HTERT RPE-1 (cell line): Measurements from ENCODE around the gene FHOD3.

Experiments
- in situ Hi-C: fragments of 300-500 bp; cut with MboI; formaldehyde crosslinking; loops from 4 replicates; pipeline ENCODE4 v1.14.3; 2020; ENCODE audit warnings: low sequenced_read_pairs

The FHOD3 gene

DNA sequence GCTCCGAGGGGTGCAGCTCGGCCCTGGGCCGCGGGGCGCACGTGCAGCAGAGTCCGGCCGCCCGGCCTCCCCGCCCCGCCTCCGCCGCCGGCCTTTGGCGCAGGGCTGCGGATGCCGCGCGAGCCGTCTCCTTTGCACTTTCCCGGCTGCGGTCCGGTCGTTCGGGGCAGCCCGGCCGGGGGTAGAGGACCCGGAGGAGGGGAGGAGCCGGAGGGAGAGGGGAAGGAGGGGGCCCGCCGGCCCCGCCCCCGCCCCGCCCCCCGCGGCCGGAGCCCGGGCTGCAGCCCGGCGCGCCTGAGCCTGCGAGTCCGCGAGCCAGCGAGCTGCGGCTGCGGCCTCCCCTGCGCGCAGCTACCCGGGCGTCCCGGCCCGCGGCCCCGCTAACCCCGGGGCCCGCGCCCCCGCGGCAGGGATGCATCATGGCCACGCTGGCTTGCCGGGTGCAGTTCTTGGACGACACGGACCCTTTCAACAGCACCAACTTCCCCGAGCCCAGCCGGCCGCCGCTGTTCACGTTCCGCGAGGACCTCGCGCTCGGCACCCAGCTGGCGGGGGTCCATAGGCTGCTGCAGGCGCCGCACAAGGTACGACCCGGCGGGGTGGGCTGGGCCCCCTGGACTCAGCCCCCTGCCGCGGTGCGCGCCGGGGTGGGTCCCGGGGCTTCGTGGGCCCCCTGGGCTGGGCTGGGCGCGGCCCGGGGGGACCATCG, at the start of gene FHOD3:
FHOD3 (plus strand) TSS at position 297 of the 709 bp plus-strand sequence; CDS start at position 420, 123 bp downstream.
- in situ Hi-C loops: no loop called here

DNA sequence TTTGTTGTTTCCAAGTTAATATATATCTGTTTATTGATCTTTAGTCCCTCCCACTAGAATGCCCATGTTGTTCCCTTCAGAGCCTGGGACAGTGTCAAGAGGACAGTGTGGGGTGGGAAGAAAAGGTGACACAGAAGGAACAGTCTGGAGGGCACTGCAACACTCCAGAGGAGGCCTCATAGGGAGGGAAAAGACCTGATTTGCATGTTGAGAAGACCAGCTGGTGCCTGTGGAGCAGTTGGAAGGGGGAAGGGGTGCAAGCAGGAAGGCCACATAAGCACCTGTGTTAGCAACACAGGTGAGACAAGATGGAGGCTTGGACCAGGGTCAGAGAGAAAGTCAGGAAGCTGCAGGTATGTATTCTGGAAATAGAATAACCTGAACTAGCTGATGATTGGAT, 48.1 kb upstream of the FHOD3 start:
- in situ Hi-C loops: no loop called here

DNA sequence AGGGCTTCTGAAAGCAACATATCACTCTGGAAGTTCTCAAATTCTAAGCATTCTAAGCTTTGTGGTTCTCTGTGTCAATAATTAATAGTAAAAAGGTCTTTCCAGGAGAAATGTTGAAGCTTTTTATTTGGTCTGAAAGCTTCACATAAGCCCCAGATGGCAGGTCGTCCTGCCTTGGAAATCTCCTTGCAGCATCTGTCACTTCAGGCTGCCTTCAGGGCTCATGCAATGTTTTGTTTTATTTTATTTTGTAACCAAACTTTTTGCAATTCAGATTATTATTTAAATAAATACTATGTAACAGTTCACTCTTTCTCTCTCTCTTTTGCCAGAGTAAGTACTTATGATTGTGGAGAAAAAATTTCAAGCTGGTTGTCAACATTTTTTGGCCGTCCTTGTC, 46.7 kb upstream of the FHOD3 start:
- in situ Hi-C loops: no loop called here

DNA sequence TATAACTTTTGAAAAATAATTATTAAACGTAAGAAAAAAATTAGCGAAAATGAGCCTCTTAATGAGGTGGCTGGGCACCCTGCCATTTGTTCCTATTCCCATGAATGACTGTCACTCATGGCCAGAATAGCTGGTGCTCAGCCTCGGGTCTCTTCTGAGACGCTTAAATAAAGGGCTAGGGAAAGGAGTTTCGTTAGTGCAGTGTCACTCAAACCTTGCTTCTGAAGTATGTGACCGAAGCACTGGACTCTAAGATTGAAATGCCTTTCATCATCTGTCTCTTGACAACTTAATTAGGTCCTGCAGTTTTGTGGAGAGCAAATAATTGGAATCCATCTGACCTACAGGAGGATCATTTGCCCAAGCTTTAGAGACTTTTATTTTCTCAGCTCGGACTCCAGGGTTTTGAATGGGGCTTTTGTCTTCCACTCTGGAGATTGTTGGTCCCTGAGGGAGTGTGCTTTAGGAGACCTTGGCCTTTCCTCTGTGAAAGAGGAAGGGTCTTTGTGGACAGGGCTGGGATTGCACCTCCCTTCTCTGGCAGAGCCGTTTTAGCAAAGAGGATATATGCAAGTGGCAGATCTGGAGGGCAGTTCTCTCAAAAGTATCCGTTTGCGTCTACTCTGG, 42.3 kb upstream of the FHOD3 start:
- in situ Hi-C loops: no loop called here

DNA sequence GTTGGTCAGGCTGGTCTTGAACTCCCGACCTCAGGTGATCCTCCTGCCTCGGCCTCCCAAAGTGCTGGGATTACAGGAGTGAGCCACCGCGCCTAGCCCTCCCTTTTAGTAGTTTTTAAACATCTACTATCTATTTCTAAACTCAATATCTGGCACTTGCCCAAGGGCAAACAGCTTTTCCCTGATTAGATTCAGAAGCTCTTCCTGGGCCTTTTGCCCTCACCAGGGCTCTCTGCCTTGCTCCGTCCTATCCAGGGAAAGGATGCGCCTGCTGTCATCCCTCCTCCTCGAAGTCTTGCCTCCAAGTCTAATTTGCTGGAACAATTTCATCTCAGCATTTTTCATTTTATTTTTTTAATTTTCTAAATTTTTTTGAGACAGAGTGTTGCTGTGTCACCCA, 41.4 kb upstream of the FHOD3 start:
- in situ Hi-C loops: no loop called here

DNA sequence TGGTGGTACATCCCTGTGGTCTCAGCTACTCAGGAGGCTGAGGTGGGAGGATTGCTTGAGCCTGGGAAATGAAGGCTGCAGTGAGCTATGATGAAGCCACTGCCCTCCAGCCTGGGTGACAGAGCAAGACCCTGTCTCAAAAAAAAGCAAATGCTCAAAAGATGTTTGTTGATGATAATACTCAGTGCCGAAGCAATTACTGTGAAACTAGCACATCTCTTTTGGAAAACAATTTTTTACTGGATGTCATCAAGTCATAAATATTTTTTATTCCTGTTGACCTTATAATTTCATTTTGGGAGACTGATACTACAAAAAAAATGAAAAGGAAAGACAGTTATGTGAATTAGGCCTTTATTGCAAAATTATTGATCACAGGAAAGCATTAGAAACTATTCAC, 34.5 kb upstream of the FHOD3 start:
- in situ Hi-C loops: no loop called here

DNA sequence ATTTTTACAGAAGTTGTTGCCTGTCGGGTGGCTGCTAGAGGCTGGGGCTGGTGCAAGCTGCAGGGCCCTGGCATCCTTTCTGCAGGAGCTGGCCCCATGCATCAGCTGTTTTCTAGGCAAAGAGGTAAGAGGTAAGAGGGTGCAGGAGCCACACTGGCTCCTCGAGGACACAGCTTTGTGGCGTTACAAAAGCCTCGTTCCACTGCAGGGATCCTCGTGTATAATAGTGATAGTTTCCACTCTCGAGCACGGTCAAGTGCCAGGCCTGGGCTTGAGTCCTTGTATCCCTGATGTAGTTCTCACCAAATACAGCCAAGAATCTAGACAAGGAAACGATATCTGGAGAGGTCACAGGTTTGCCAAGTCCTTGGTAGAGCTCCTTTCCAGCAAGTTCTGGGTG, 33.2 kb upstream of the FHOD3 start:
- in situ Hi-C loops: no loop called here

DNA sequence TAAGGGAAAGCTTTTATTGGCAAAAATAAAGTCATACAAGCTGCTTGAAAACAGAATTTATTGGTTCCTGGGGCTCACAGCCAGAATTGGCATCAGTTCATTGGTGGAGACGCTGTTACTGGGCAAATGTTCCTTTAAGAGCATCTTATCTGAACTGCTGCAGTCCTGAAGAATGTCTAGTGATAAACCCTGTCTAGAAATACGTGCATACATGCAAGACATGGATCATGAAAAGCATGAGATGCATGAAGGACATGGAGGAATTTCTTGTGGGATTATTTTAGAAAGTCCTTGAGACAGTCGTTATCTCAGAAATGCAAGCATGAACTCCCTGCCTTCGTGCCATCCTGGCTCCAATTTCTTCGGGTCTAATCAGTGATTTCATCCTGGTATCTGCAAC, 32.5 kb upstream of the FHOD3 start:
- in situ Hi-C loops: no loop called here

DNA sequence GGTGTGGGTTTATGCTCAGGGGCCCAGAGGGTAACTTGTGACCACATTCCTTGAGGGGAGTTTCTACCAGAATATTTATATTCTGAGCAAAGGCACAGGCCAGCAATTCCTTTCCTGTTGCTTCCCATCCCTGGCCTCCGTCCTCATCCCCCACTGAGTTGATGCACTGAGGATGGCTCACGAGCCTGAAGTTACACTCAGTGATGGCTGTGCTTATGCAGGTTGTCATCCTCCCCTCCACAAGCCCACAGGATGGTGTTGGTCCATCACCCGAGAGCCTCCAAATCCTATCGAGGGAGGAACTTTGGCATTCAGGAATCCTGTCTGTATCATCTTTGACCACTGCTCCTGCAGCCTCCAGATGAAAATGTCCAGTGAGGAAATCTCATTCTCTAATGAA, 28.4 kb upstream of the FHOD3 start:
- in situ Hi-C loops: no loop called here

DNA sequence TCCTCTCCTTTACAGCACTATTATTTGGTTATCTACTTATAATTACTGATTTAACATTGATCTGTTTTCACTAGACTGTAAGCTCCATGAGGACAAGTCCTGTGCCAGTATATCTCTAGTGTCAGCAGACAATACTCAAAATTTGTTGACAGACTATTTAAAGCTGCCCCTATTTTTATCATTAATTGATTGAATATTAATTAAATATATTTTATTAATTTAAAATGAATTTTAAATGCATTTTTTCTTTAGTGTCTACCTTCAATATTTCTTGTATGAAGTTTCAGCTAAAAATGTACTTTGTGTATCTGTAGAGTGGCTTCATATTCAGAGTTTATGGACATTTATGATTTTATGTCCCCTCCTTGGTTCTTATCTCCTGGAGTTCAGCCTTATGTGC, 26.4 kb upstream of the FHOD3 start:
- in situ Hi-C loops: no loop called here

DNA sequence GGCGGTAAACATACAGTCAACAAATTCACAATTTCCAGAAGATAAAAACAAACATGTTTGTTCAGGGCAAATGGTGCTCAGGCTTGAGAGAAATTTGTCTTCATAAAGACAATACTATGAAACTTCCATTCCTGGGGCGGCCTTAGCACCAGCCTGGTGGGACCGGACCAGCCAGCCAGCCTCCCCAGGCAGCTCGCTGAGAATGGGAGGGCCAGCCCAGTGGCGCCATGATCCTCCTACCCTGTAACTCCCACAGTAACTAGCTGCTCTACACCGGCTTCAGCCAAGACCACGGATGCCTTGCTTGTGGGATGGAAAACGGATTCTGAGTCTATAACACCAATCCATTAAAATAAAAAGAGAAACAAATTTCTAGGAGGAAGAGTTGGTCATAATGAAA, 24.2 kb upstream of the FHOD3 start:
- in situ Hi-C loops: no loop called here

DNA sequence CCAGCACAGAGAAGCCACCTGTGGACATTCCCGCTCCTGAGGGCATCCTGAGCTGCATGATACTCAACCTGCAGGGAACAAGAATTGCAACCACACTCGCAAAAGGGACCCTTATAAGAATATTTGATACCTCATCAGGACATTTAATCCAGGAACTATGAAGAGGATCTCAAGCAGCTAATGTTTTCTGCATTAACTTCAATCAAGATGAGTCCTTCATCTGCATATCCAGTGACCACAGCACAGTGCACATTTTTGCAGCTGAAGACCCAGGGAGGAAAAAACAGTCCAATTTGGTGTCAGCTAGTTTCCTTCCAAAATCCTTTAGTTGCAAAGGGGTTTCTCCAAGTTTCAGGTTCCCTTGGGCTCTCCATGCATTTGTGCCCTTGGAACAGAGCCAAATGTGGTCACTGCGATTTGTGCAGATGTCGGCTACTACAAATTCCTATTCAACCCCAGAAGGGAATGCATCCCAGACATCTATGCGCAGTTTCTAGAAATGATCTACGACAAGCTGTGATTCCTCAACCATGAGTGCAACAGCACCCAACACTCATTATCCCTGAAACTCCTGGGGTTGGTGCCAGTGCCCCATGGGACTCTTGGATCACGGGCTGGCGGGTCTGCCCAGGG, 23.3 kb upstream of the FHOD3 start:
- in situ Hi-C loops: no loop called here

DNA sequence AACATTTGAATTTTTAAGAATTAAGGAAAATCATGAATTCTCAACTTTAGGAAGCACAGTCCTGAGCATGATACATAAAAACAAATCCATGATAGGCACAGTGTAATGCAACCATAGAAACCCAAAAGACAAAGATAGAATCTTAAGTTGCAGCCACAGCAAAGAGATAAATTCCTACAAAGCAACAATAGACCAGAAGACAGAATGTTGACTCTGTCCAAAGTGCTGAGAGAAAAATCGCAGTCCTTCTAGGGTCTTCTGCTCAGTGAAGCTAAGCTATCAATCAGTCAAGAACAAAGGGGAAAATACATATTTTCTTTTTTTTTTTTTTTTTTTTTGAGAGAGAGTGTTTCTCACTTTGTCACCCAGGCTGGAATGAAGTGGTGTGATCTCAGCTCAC, 22.0 kb upstream of the FHOD3 start:
- in situ Hi-C loops: no loop called here

DNA sequence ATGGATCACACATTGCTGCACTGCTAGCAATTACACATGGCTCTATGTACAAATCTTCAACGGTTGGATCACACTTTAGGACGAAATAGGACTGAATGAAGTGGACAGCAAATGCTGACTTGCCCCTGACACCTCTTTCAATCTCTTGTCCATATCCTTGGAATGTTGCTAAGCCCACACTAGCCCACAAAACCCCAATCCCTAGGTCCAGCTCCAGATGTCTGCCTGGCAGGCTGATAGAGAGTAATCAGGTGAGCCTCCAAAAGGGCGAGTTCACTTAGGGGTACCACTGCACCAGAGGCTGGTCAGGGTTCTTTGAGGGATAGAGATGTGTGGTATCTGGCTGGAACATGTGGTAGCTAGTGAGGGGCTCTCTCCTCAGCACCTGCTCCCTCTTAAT, 18.5 kb upstream of the FHOD3 start:
- in situ Hi-C loops: no loop called here

DNA sequence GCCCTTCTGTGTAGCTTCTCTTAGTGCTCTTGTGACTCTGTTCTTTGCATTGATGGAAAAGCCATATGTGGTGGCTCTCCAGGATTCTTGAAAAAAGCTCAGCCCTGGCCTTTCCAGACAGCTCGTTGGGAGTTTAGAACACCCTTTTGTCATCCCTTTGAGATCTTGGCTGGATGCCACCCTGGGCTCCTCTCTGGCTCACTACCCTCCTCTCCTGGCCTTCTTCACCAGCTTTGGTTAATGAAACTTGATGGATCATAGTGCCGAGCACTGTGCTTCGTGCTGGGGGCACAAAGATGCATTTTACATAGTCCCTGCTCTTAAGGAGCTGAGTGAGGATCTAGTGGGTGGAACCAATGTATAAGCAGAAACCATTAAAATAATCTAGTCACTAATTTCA, 15.6 kb upstream of the FHOD3 start:
- in situ Hi-C loops: no loop called here

DNA sequence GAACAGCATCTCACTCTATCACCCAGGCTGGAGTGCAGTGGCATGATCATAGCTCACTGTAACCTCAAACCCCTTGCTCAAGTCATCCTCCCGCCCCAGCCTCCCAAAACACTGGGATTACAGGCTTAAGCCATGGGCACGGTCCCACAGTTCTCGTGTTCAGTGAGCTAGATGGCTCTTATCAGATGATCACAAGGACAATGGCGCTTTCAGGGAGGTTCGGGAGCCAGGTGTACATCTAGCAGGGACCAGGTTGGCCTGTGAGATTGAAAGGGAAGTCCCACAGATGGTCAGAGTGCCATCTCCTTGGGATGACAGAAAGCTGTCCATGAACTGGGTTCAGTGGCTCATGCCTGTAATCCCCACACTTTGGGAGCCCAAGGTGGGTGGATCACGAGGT, 14.1 kb upstream of the FHOD3 start:
- in situ Hi-C loops: no loop called here

DNA sequence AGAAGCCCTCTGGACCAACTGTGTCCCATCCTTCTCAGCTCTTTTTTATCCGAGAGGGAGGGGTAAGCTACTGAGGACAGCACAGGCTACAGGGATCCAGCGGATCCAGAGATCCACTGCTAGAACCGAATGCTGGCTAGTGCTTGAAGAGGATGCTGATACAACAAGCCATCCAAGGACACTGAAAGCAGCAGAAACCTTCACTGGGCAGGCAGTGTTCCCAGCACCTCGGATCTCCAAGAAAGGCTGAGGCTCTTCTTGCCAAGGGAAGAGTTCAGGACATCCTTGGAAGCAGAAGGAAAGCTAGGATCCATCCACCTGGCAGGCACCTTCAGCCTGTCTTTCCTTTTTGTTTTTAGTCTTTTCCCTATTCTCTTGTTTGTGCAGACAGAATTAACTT, 13.2 kb upstream of the FHOD3 start:
- in situ Hi-C loops: no loop called here

DNA sequence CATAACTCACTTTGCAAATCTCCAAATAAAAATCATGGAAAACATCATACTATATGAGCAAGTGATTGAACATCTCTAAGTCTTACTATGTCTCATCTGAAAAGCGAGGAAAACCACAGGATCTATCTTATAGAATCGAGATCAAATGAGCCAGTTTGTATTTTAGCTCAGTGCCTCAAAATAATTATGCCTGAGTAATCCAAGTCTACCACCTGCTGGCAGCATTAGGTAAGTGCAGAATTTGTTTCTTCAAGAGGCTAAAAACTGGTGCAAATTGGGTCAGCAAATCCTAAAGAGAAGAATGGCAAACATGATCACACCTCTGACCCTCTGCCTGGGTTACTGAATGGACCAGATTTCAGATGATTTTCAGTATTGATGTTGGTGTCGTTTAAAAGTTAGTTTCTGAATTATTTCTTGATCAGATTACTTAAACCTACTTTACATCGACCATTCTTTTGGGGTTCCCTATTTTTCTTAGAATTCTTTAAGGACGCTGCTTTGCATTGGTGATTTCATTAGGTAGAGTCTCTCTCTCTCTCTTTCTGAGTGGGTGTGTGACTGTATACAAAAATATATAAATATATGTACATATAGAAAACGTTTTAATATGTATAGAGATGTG, 12.7 kb upstream of the FHOD3 start:
- in situ Hi-C loops: no loop called here

DNA sequence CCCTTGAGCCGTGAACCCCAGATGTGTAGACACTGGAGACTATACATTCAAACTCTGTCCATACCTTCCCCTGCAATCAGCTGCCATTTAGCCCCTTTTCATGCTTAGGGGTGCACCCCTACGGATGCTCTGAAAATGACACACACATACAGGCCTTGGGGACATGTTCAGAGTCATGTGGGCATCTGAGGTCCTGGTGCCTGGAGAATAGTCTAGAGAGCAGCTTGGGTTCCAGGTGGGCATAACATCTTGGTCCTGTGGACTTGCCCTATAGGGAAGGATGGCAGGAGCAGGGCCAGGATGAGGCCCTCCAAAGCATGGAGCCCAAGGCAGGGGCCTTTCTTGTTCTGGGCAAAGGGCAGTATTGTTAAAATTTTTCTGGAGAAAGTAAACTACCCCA, 9.9 kb upstream of the FHOD3 start:
- in situ Hi-C loops: no loop called here

DNA sequence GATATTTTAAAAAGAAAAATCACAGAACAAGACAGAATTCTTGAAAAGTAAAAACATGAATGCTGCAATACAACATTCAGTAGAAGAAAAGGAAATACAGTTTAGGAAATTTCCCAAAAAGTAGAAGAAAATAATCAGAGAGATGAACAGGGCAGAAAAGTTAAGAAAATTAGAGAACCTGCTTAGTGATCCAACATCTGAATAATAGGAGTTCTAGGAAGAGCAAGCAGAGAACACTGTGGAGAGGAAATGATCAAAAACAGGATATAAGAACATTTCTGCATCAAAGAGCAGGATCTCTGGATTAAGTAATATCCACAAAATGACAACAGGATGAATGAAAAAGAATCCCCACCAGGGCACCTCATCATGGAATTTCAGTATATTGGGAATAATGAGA, 8.8 kb upstream of the FHOD3 start:
- in situ Hi-C loops: no loop called here

DNA sequence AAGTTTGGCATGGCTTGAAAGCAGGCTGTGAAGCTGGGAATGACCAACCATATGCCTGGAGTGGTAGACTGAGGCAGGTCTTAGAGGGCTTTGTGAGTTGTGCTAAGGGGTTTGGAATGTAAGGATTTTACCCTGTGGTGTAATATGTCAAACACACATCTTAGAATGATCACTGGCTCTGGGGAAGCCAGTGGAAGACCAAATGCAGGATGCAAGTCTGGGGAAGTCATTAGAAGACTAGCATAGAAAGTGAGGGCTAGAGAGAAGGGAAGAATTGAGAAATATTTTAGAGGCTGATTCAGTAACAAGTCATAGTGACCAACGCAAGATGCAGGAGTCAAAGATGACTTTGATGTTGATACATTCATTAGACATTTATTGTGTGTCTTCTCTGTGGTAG, 3.5 kb upstream of the FHOD3 start:
- in situ Hi-C loops: no loop called here

DNA sequence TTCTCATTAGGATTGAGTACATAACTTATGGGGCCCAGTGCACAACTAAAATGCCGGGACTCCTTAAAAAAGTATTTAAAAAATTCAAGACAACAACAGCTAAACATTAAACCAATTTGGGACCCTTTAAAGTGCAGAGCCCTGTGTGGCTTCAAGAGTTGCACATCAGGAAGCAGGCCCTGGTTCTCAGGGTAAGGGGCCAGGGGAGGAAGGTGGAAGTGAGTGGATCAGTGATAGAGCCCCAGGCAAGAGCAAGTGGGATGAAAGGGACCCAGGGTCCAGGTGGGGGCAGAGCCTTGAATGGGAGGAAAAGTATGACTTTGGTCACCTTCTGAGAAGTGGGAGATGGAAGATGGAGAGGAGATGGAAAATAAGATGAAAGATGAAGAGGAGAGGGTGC, 2.3 kb upstream of the FHOD3 start:
- in situ Hi-C loops: no loop called here
